H1 (cell line): ENCODE data around the gene ICAM2. TPM values are rescaled to one million over a fixed set of nuclear protein-coding genes. Genes with fewer than 3 reads are reported as not detected.

Experiments
- CTCF ChIA-PET: fragments of 300-600 bp; sonication (Branson Sonifier 250); formaldehyde crosslinking; loops from one replicate; lab custom pipeline; 2021; ENCODE audit not compliant: partially characterized antibody; lab: Charles Lee
- POLR2A ChIA-PET: fragments of 300-600 bp; sonication (Branson Sonifier 250); formaldehyde crosslinking; loops from one replicate; lab custom pipeline; 2021; ENCODE audit warnings: inconsistent platforms; ENCODE audit not compliant: partially characterized antibody; lab: Charles Lee
- DNase-seq, 2 experiments: peaks; one replicate each; pipeline versions ENCODE4 v3.0.0 to v3.0.0-alpha.2; 2010 to 2022; ENCODE audit warnings: low spot score in 2 of 2, low read depth in 1 of 2, mixed read lengths in 1 of 2
- FAIRE-seq: peaks from 2 replicates; lab custom pipeline; 2011; peaks lifted over from hg19 to GRCh38; lab: Jason Lieb, UNC
- H2AFZ ChIP-seq: 2 replicates; pipeline ENCODE4 v1.8.1; 2012; ENCODE audit warnings: low read length, inconsistent platforms
- H2AK5ac ChIP-seq: 2 replicates; pipeline ENCODE4 v1.6.1; 2013; ENCODE audit warnings: low read depth, low read length
- H2BK120ac ChIP-seq: replicated peaks from 2 replicates; pipeline ENCODE3; 2013; ENCODE audit warnings: low read depth, low read length, inconsistent platforms
- H2BK12ac ChIP-seq: 2 replicates; pipeline ENCODE4 v1.6.1; 2013; ENCODE audit warnings: low read depth, low read length
- H2BK15ac ChIP-seq: 2 replicates; pipeline ENCODE4 v1.6.1; 2013; ENCODE audit warnings: low read length
- H2BK20ac ChIP-seq: 2 replicates; pipeline ENCODE4 v1.6.1; 2013; ENCODE audit warnings: low read length
- H2BK5ac ChIP-seq: 2 replicates; pipeline ENCODE4 v1.6.1; 2013; ENCODE audit warnings: low read depth, low read length
- H3K14ac ChIP-seq: 2 replicates; pipeline ENCODE4 v1.6.1; 2013; ENCODE audit warnings: inconsistent platforms; ENCODE audit not compliant: insufficient read length
- H3K18ac ChIP-seq: 2 replicates; pipeline ENCODE4 v1.6.1; 2013; ENCODE audit warnings: low read length; ENCODE audit errors: extremely low read depth
- H3K23ac ChIP-seq: 2 replicates; pipeline ENCODE4 v1.6.1; 2013; ENCODE audit warnings: inconsistent platforms; ENCODE audit not compliant: insufficient read length
- H3K23me2 ChIP-seq: 2 replicates; pipeline ENCODE4 v1.6.1; 2013; ENCODE audit warnings: low read depth, low read length
- H3K27ac ChIP-seq: 2 replicates; pipeline ENCODE4 v1.6.1; 2011; ENCODE audit warnings: low read depth, low read length, inconsistent platforms
- H3K27me3 ChIP-seq, 4 experiments: replicated peaks in 1 of 4; 1 replicate in 1 of 4; 2 replicates in 3 of 4; pipeline versions ENCODE4 v1.6.1 to v1.8.1; 2011 to 2013; ENCODE audit warnings: low read length in 3 of 4, mild to moderate bottlenecking in 3 of 4, inconsistent platforms in 2 of 4, mixed read lengths in 2 of 4, moderate library complexity in 1 of 4; ENCODE audit not compliant: control insufficient read depth in 3 of 4, insufficient read depth in 3 of 4; ENCODE audit errors: extremely low read depth in 1 of 4
- H3K36me3 ChIP-seq, 4 experiments: 2 replicates each; pipeline versions ENCODE4 v1.6.1 to v1.8.1; 2011 to 2013; ENCODE audit warnings: mild to moderate bottlenecking in 4 of 4, low read length in 3 of 4, moderate library complexity in 2 of 4, control low read depth in 1 of 4, inconsistent platforms in 1 of 4; ENCODE audit not compliant: insufficient read depth in 4 of 4, control insufficient read depth in 2 of 4
- H3K4ac ChIP-seq: replicated peaks from 2 replicates; pipeline ENCODE3; 2013; ENCODE audit warnings: low read length, low read depth, mixed read lengths, inconsistent platforms; ENCODE audit not compliant: insufficient read length
- H3K4me1 ChIP-seq, 4 experiments: replicated peaks in 1 of 4; 1 replicate in 1 of 4; 2 replicates in 3 of 4; pipeline versions ENCODE4 v1.6.1 to v1.8.1; 2011 to 2013; ENCODE audit warnings: low read length in 3 of 4, inconsistent platforms in 2 of 4, mixed read lengths in 1 of 4; ENCODE audit not compliant: insufficient read depth in 4 of 4, control insufficient read depth in 3 of 4
- H3K4me2 ChIP-seq, 2 experiments: 2 replicates each; pipeline versions ENCODE4 v1.6.1 to v1.8.1; 2011 to 2013; ENCODE audit warnings: low read depth in 2 of 2, low read length in 2 of 2, control low read depth in 1 of 2, inconsistent platforms in 1 of 2, mild to moderate bottlenecking in 1 of 2; ENCODE audit not compliant: insufficient read depth in 1 of 2
- H3K4me3 ChIP-seq, 4 experiments: fragments of 200-600, 300-600 bp in 1 of 4; sonication (generic), shearing (Covaris generic), sonication (Bioruptor Twin) in 1 of 4; 2 replicates each; pipeline versions ENCODE4 v1.5.1 to v1.8.1; 2011 to 2016; ENCODE audit warnings: low read length in 4 of 4, low read depth in 3 of 4, control low read depth in 2 of 4, inconsistent platforms in 2 of 4, mild to moderate bottlenecking in 2 of 4, mixed read lengths in 1 of 4, moderate library complexity in 1 of 4; ENCODE audit not compliant: insufficient read depth in 2 of 4; ENCODE audit errors: extremely low read depth in 1 of 4
- H3K56ac ChIP-seq: replicated peaks from 2 replicates; pipeline ENCODE3; 2013; ENCODE audit warnings: low read depth, mild to moderate bottlenecking, mixed read lengths, low read length, inconsistent platforms; ENCODE audit not compliant: insufficient read length
- H3K79me1 ChIP-seq: 2 replicates; pipeline ENCODE4 v1.6.1; 2013; ENCODE audit warnings: low read depth, low read length, control low read depth
- H3K79me2 ChIP-seq, 2 experiments: 2 replicates each; pipeline versions ENCODE4 v1.6.1 to v1.8.1; 2012 to 2013; ENCODE audit warnings: low read length in 2 of 2, mild to moderate bottlenecking in 2 of 2, inconsistent platforms in 1 of 2; ENCODE audit not compliant: insufficient read depth in 2 of 2, control insufficient read depth in 1 of 2
- H3K9ac ChIP-seq, 4 experiments: replicated peaks in 1 of 4; 1 replicate in 1 of 4; 2 replicates in 3 of 4; pipeline versions ENCODE4 v1.6.1 to v1.8.1; 2011 to 2013; ENCODE audit warnings: low read depth in 3 of 4, low read length in 3 of 4, control low read depth in 2 of 4, mild to moderate bottlenecking in 2 of 4, moderate library complexity in 2 of 4, inconsistent platforms in 1 of 4; ENCODE audit errors: extremely low read depth in 1 of 4
- H3K9me3 ChIP-seq, 2 experiments: 2 replicates each; pipeline versions ENCODE4 v1.6.1 to v1.8.1; 2012 to 2013; ENCODE audit warnings: mild to moderate bottlenecking in 2 of 2, moderate library complexity in 2 of 2, control low read depth in 1 of 2, inconsistent platforms in 1 of 2, low read depth in 1 of 2, low read length in 1 of 2, mixed read lengths in 1 of 2; ENCODE audit not compliant: insufficient read depth in 2 of 2
- H4K20me1 ChIP-seq, 2 experiments: replicated peaks in 1 of 2; 2 replicates each; pipeline versions ENCODE3 to v1.8.1; 2011 to 2013; ENCODE audit warnings: inconsistent platforms in 2 of 2, low read length in 2 of 2, mild to moderate bottlenecking in 1 of 2; ENCODE audit not compliant: insufficient read depth in 2 of 2, control insufficient read depth in 1 of 2
- H4K5ac ChIP-seq: 2 replicates; pipeline ENCODE4 v1.6.1; 2013; ENCODE audit warnings: low read length, low read depth, mixed read lengths, inconsistent platforms; ENCODE audit not compliant: insufficient read length
- H4K8ac ChIP-seq: 2 replicates; pipeline ENCODE4 v1.8.0; 2013; ENCODE audit warnings: mild to moderate bottlenecking, moderate library complexity, low read length, inconsistent platforms; ENCODE audit not compliant: insufficient read depth; ENCODE audit errors: extremely low read depth
- H4K91ac ChIP-seq: replicated peaks from 2 replicates; pipeline ENCODE3; 2013; ENCODE audit warnings: low read length, mixed read lengths, inconsistent platforms; ENCODE audit not compliant: insufficient read length
- BRCA1 ChIP-seq: IDR thresholded peaks from 2 replicates; pipeline ENCODE4 v1.6.1; 2012; ENCODE audit warnings: low read depth, low read length, improper control_type of control experiment
- EP300 ChIP-seq, 2 experiments: IDR thresholded peaks; 1 replicate in 1 of 2; 2 replicates in 1 of 2; pipeline ENCODE4 v1.6.1; 2011 to 2012; ENCODE audit warnings: low read depth in 2 of 2, low read length in 2 of 2, mild to moderate bottlenecking in 2 of 2, borderline replicate concordance in 1 of 2, inconsistent platforms in 1 of 2, moderate library complexity in 1 of 2
- FOSL1 ChIP-seq: IDR thresholded peaks from 2 replicates; pipeline ENCODE4 v1.6.1; 2011; ENCODE audit warnings: mild to moderate bottlenecking, low read depth, low read length, moderate library complexity; ENCODE audit not compliant: insufficient read depth
- GABPA ChIP-seq: IDR thresholded peaks from 2 replicates; pipeline ENCODE4 v1.6.1; 2011; ENCODE audit warnings: mild to moderate bottlenecking, low read length, moderate library complexity, borderline replicate concordance; ENCODE audit not compliant: insufficient read depth
- KDM4A ChIP-seq: IDR thresholded peaks from one replicate; pipeline ENCODE4 v1.7.1; 2012; ENCODE audit warnings: low read depth, mild to moderate bottlenecking, moderate library complexity, low read length, inconsistent platforms; ENCODE audit not compliant: severe bottlenecking
- MAX ChIP-seq: IDR thresholded peaks from 2 replicates; pipeline ENCODE4 v1.6.1; 2012; ENCODE audit warnings: inconsistent platforms
- POLR2A ChIP-seq, 2 experiments: IDR thresholded peaks; 1 replicate in 1 of 2; 2 replicates in 1 of 2; pipeline ENCODE4 v1.6.1; 2011; ENCODE audit warnings: low read depth in 2 of 2, low read length in 2 of 2, mild to moderate bottlenecking in 2 of 2; ENCODE audit errors: control extremely low read depth in 1 of 2
- RFX5 ChIP-seq: IDR thresholded peaks from 2 replicates; pipeline ENCODE4 v1.6.1; 2011; ENCODE audit warnings: low read depth, low read length, improper control_type of control experiment, borderline replicate concordance
- SIX5 ChIP-seq: IDR thresholded peaks from 2 replicates; pipeline ENCODE4 v1.6.1; 2011; ENCODE audit warnings: mild to moderate bottlenecking, low read depth, low read length
- SP1 ChIP-seq: IDR thresholded peaks from 2 replicates; pipeline ENCODE4 v1.6.1; 2011; ENCODE audit warnings: low read depth, low read length
- SP2 ChIP-seq: IDR thresholded peaks from 2 replicates; pipeline ENCODE4 v1.6.1; 2012; ENCODE audit warnings: mild to moderate bottlenecking, low read length, inconsistent platforms
- SP4 ChIP-seq: IDR thresholded peaks from 2 replicates; pipeline ENCODE4 v1.6.1; 2012; ENCODE audit warnings: low read length, inconsistent platforms
- TCF12 ChIP-seq: IDR thresholded peaks from 2 replicates; pipeline ENCODE4 v1.6.1; 2011; ENCODE audit warnings: low read depth, mild to moderate bottlenecking, low read length
- ZNF274 ChIP-seq: IDR thresholded peaks from 2 replicates; pipeline ENCODE4 v1.7.0; 2012; ENCODE audit warnings: low read length, borderline replicate concordance; ENCODE audit errors: extremely low read depth
- WGBS, 2 experiments: shearing (Covaris generic) in 1 of 2; methylation state at CpG; one replicate each; pipeline versions ENCODE4 v1.1.6 to v1.1.7; 2013 to 2015; ENCODE audit warnings: low lambda C conversion rate in 2 of 2, mixed read lengths in 2 of 2, inconsistent platforms in 1 of 2, low coverage in 1 of 2, missing lambda C conversion rate in 1 of 2; ENCODE audit not compliant: insufficient replicate concordance in 2 of 2, insufficient coverage in 1 of 2, insufficient read length in 1 of 2; ENCODE audit errors: extremely low coverage in 1 of 2, missing lambda C conversion rate in 1 of 2; 5-methylcytosine and 5-hydroxymethylcytosine counted together
- polyA plus RNA-seq, 7 experiments: library from polyadenylated mRNA; depleted of rRNA in 3 of 7; stranded (reverse) in 5 of 7; unstranded in 2 of 7; fragments of >200 nt in 5 of 7; fragments of 200-250 nt in 2 of 7; gene quantifications; 1 replicate in 5 of 7; 2 replicates in 1 of 7; 4 replicates in 1 of 7; pipeline versions ENCODE4 v1.2.1 to v1.2.3, GENCODE V29; 2011 to 2013; ENCODE audit warnings: missing spikeins in 2 of 7, mixed read lengths in 2 of 7
- total RNA-seq: library from RNA; stranded (reverse); fragmentation: NEBNext Ultra II Directional; extraction: Animal tissue kit (Norgen Biotek cat#: 25700); gene quantifications from 2 replicates; pipeline ENCODE4 v1.2.1, GENCODE V29; 2021

Gene ICAM2
- total and polyA plus RNA-seq, 2 of the 8 experiments (the other 6 are each of a cell fraction or from before 2014, with no cell fraction given) = 0.45 to 0.63 TPM

DNA sequence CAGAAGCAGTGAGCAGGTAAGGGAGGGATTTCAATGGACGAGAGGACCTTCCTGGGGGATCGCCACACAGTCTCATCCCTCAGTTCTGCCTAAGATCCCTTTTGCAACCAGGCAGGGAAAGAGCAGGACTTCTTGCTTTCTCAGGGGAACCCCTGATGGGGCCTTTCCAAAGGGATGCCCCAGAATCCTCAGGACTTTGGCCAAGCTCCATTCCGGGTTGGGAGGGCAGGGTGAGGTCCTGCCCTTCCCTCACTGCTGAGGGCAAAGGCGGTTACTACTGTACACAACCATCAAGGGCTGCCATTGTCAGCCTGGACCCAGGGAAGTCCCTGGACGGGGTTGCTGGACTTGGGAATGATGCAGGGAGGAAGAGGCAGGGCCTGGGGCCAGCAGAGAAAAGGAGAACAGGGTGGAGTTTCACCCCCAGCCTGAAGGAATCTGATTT is 12.6 kb downstream of the ICAM2 start:
- Histone ChIP-seq H4K5ac (no peak overlapping the region), H4K91ac (no peak overlapping the region), H3K14ac (no peak overlapping the region), H3K27me3 (no peaks in the 10 kb centered on the region), H2AK5ac (peak overlapping the region; percentile 75; the same call in 1 of the 2 replicates), H3K9me3 (no peaks in the 10 kb centered on the region), H3K56ac (no peak overlapping the region), H3K36me3 (no peaks in the 10 kb centered on the region), H4K20me1 (no peaks in the 10 kb centered on the region), H3K23me2 (no peaks in the 10 kb centered on the region), H2BK15ac (0 out of 2 replicates have a peak overlapping the region, but pooled peaks have one; percentile 61), H3K4ac (peak overlapping the region; percentile 13), H3K4me3 (no peak overlapping the region), H2BK20ac (no peak overlapping the region), H3K9ac (no peak overlapping the region), H2BK120ac (no peak overlapping the region), H4K8ac (peak overlapping the region; percentile 28; the same call in 1 of the 2 replicates), H3K27ac (no peak overlapping the region), H3K79me2 (no peaks in the 10 kb centered on the region), H2AFZ (peak overlapping the region; percentile 44; the same call in 1 of the 2 replicates), H3K23ac (no peak overlapping the region), H3K18ac (no peak overlapping the region), H3K79me1 (no peaks in the 10 kb centered on the region), H3K4me1 (peaks cover 0 to 10% (median 5%) of the 10 kb centered on the region in 4 experiments; a peak in 4 of 7 replicates), H2BK5ac (no peak overlapping the region), H3K4me2 (no peak overlapping the region), H2BK12ac (0 out of 2 replicates have a peak overlapping the region, but pooled peaks have one; percentile 3)
- FAIRE-seq (no peak), DNase-seq (peak in 1 of 2 experiments; percentile 43)
- POLR2A ChIA-PET = interaction anchor here (1.0 kb wide), 1 partner anchor 61 kb away, joined by 3 read pairs; no protein-coding TSS in a partner anchor
- 68% methylated on average over 5 of the region's 5 CpGs; no CpG with 5 or more reads in 1 of the 2 experiments for WGBS, 2 experiments
- CTCF ChIA-PET = interaction anchor here (1.0 to 4.0 kb wide), 4 partner anchors 10 to 111 kb away, joined by 3 to 26 read pairs (median 10); no protein-coding TSS in a partner anchor
- TF ChIP-seq RFX5 = no peak
- TF ChIP-seq MAX = no peak
- no peak for TF ChIP-seq GABPA
- no peak for TF ChIP-seq TCF12
- TF ChIP-seq POLR2A (IDR thresholded peaks at IDR 0.05; ENCODE audit: control extremely low read depth in 1 of 2, low read depth in 2 of 2, low read length in 2 of 2) = no peak
- TF ChIP-seq SP1 = no peak
- no peak for TF ChIP-seq FOSL1
- TF ChIP-seq EP300 (IDR thresholded peaks at IDR 0.05; ENCODE audit: borderline replicate concordance in 1 of 2, low read depth in 2 of 2, low read length in 2 of 2) = no peak
- no peak for TF ChIP-seq SP4
- no peak for TF ChIP-seq BRCA1
- no peak for TF ChIP-seq SIX5
- no peak for TF ChIP-seq KDM4A
- no peak for TF ChIP-seq ZNF274
- TF ChIP-seq SP2 = no peak
